Vagina (tissue), 2 donors: ENCODE results near the gene ZNF593OS. TPM values are rescaled to one million over a fixed set of nuclear protein-coding genes. Genes with fewer than 3 reads are reported as not detected.

Experiments
- DNase-seq, 2 donors: peaks; one replicate each; pipeline ENCODE4 v3.0.0-alpha.2; 2017; ENCODE audit errors: extremely low spot score in 2 of 2
- H3K27ac ChIP-seq: fragments of 200-600 bp; sonication (generic); one replicate; pipeline ENCODE4 v1.5.1; 2019
- H3K27me3 ChIP-seq: fragments of 200-600 bp; sonication (generic); one replicate; pipeline ENCODE4 v1.5.1; 2019
- H3K36me3 ChIP-seq, 2 donors: fragments of 200-600 bp; sonication (generic); one replicate each; pipeline ENCODE4 v1.5.1; 2017 to 2019
- H3K4me1 ChIP-seq: fragments of 200-600 bp; sonication (generic); one replicate; pipeline ENCODE4 v1.5.1; 2019
- H3K4me3 ChIP-seq, 2 donors: fragments of 200-600 bp; sonication (generic); 1 replicate in 1 of 2; 2 replicates in 1 of 2; pipeline ENCODE4 v1.5.1; 2016 to 2019
- H3K9me3 ChIP-seq: fragments of 200-600 bp; sonication (generic); one replicate; pipeline ENCODE4 v1.5.1; 2019
- CTCF ChIP-seq, 3 experiments: fragments of 450-650 bp in 2 of 3; fragments of 200-600 bp in 1 of 3; sonication (generic) in 1 of 3; IDR thresholded peaks; one replicate each; pipeline ENCODE4 v1.5.1; 2017 to 2019; ENCODE audit warnings: antibody characterized with exemption in 3 of 3, mild to moderate bottlenecking in 2 of 3, moderate library complexity in 2 of 3
- POLR2A ChIP-seq, 2 donors: fragments of 450-650 bp; IDR thresholded peaks; one replicate each; pipeline ENCODE4 v1.6.1; 2017; ENCODE audit warnings: antibody characterized with exemption in 2 of 2, mild to moderate bottlenecking in 2 of 2, moderate library complexity in 2 of 2
- POLR2AphosphoS5 ChIP-seq, 2 donors: sonication (generic); formaldehyde crosslinking; IDR thresholded peaks; one replicate each; pipeline ENCODE4 v1.9.0; 2017; ENCODE audit warnings: antibody characterized with exemption in 2 of 2, mild to moderate bottlenecking in 2 of 2, low read depth in 1 of 2; ENCODE audit not compliant: insufficient read depth in 1 of 2
- intact Hi-C: fragments of 100-400 bp; cut with DNase I; formaldehyde crosslinking; loops from one replicate; pipeline ENCODE4 v1.15.1; 2023
- total RNA-seq: library from RNA; depleted of rRNA; stranded (reverse); fragments of >200 nt; gene quantifications from one replicate; pipeline ENCODE4 v1.2.3, GENCODE V29; 2016

The ZNF593OS gene
- total RNA-seq, 1 donor from 2014 or later = not detected

DNA sequence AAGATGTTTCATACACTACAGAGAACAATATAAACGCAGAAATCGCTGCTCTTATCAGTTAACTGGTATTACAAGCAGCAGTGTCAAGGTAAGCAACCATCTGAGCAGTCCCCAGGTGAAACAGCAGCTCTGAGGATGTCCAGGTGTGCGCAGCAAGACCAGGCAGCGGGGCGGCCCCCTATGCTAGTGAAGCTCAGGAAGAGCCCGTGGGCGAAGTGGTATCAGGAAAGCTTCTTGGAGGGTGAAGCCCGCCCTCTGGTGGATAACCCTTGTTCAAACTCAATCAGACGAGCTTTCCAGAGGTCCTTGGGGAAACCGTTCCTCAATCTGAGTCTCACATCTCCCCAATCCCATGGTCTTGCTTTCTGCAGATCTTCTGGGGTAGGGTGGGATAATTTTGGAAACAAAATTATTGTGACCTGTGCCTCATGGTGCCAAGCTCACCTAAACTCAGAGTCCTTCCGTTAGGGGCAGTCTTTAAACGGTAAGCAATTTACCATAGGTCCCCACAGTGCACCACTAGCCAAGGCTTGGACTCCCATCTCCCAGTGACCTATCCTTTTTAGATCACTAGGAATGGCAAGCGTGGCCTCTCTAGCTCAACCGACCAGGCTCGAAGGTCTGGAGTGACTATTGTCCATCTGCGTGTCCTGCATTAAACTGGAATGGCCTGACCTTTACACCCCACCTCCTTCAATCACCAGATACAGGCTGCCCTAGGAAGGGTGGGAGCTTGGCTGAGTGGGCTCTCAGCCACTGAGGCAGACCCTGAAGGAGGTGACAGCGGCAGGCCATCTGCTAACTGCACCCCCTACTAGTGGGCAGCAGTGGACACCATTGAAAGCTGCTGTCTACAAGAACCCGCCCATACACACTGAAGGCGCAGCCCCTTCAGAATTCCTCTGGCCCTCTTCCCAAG lies 26.3 kb downstream of the ZNF593OS start:
- TF ChIP-seq CTCF (IDR thresholded peaks at IDR 0.05) = peak; percentile 64 to 80 (median 71)
- no peak for TF ChIP-seq POLR2AphosphoS5 (IDR thresholded peaks at IDR 0.05; ENCODE audit: insufficient read depth in 1 of 2, low read depth in 1 of 2)
- no peak for DNase-seq
- intact Hi-C loops = no loop called here

DNA sequence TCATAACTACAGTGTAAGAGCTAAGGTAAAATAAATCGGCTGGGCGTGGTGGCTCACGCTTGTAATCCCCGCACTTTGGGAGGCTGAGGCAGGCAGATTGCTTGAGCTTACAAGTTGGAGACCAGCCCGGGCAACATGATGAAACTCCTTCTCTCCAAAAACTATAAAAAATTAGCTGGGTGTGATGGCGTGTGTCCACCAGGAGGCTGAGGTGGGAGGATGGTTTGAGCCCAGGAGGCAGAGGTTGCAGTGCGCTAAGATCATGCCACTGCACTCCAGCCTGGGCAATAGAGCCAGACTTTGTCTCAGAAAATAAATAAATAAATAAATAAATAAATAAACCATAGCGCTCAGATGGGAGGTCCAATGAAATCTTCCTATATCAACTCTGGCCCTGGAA lies 29.5 kb downstream of the ZNF593OS start:
- H3K4me1 ChIP-seq = peaks cover 4% of the 10 kb centered on the region
- no peak overlapping the region for H3K27ac ChIP-seq
- H3K9me3 ChIP-seq = no peaks in the 10 kb centered on the region
- TF ChIP-seq POLR2A (IDR thresholded peaks at IDR 0.05) (no peak), POLR2AphosphoS5 (IDR thresholded peaks at IDR 0.05; ENCODE audit: insufficient read depth in 1 of 2, low read depth in 1 of 2) (no peak), CTCF (IDR thresholded peaks at IDR 0.05) (no peak)
- H3K36me3 ChIP-seq = no peaks in the 10 kb centered on the region
- no peaks in the 10 kb centered on the region for H3K27me3 ChIP-seq
- DNase-seq = no peak
- intact Hi-C loops = loop anchor here (5.0 kb wide), 1 partner anchor 40 kb away; no protein-coding TSS in a partner anchor
- H3K4me3 ChIP-seq = no peak overlapping the region

More for the DNA sequence above, 26.3 kb downstream of the ZNF593OS start:
- Histone ChIP-seq H3K9me3 (no peaks in the 10 kb centered on the region), H3K4me1 (no peaks in the 10 kb centered on the region), H3K27me3 (no peaks in the 10 kb centered on the region), H3K4me3 (no peak overlapping the region), H3K27ac (no peak overlapping the region), H3K36me3 (no peaks in the 10 kb centered on the region)

DNA sequence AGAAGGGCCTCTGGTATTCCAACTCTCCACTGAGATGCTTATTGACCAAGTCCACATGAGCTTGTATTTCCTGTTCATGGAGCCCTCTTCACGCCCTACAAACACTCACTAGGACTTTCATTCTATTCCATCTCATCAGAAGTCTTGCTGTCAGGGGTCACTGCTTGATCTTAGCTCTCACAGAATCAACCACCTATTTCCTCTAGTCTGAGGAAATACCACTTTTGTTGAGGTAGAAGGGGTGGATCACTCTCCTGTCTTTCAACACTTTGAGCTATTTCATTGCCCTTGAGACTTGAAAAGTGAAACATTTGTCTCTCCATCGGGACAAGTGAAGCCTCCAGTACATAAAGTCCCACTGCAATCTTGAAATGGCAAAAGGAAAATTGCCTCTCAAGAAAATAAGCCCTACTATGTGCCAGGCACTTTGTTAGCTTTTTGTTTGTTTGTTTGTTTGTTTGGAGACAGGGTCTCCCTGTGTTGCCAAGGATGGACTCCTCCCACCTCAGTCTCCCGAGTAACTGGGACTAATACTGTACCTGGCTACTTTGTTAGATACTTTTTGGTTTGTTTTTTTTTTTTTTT lies 32.6 kb downstream of the ZNF593OS start:
- H3K4me1 ChIP-seq = peaks cover 4% of the 10 kb centered on the region
- H3K27ac ChIP-seq = no peak overlapping the region
- no peaks in the 10 kb centered on the region for H3K27me3 ChIP-seq
- no peaks in the 10 kb centered on the region for H3K9me3 ChIP-seq
- DNase-seq = no peak
- intact Hi-C loops = no loop called here
- TF ChIP-seq CTCF (IDR thresholded peaks at IDR 0.05) = no peak
- H3K36me3 ChIP-seq = no peaks in the 10 kb centered on the region
- H3K4me3 ChIP-seq = no peak overlapping the region

GRCh38 chr1:26134466-26134865 lies 37.2 kb downstream of the ZNF593OS start:
- intact Hi-C loops = no loop called here
- Histone ChIP-seq H3K27ac (no peak overlapping the region), H3K27me3 (no peaks in the 10 kb centered on the region), H3K9me3 (no peaks in the 10 kb centered on the region), H3K4me3 (no peak overlapping the region), H3K4me1 (peaks cover 4% of the 10 kb centered on the region), H3K36me3 (no peaks in the 10 kb centered on the region)
- no peak for TF ChIP-seq POLR2AphosphoS5 (IDR thresholded peaks at IDR 0.05; ENCODE audit: insufficient read depth in 1 of 2, low read depth in 1 of 2)
- TF ChIP-seq POLR2A (IDR thresholded peaks at IDR 0.05) = no peak
- TF ChIP-seq CTCF (IDR thresholded peaks at IDR 0.05) = no peak
- DNase-seq = no peak

DNA sequence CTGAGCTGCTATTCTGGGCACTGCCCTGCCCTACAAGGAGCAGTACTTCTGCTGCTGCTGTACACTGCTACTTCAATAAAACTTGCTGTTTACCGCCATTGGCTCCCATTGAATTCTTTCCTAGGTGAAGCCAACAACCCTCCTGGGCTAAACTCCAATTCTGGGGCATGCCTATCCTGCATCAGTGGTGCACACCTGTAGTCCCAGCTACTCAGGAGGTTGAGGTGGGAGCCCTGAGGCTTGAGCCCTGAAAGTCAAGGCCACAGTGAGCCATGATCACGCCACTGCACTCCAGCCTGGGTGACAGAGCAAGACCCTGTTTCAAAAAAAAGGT lies 38.8 kb downstream of the ZNF593OS start:
- no peak for DNase-seq
- no peak for TF ChIP-seq POLR2A (IDR thresholded peaks at IDR 0.05)
- no peak for TF ChIP-seq POLR2AphosphoS5 (IDR thresholded peaks at IDR 0.05; ENCODE audit: insufficient read depth in 1 of 2, low read depth in 1 of 2)
- no peak for TF ChIP-seq CTCF (IDR thresholded peaks at IDR 0.05)
- H3K27me3 ChIP-seq = no peaks in the 10 kb centered on the region
- no peaks in the 10 kb centered on the region for H3K9me3 ChIP-seq
- peaks cover 8% of the 10 kb centered on the region for H3K4me1 ChIP-seq
- H3K27ac ChIP-seq = no peak overlapping the region
- no peaks in the 10 kb centered on the region for H3K36me3 ChIP-seq
- no peak overlapping the region for H3K4me3 ChIP-seq
- intact Hi-C loops = no loop called here
